Suprapubic skin (tissue), 3 donors: Measurements from ENCODE around the gene MAP2.

Source experiments
- CTCF ChIP-seq, 2 donors: fragments of 200-600 bp in 1 of 2; fragments of 450-650 bp in 1 of 2; sonication (generic) in 1 of 2; IDR thresholded peaks; one replicate each; pipeline ENCODE4 v1.5.1; 2016 to 2019; ENCODE audit warnings: antibody characterized with exemption in 2 of 2, mild to moderate bottlenecking in 1 of 2, moderate library complexity in 1 of 2
- POLR2A ChIP-seq, 2 donors: fragments of 450-650 bp; IDR thresholded peaks; one replicate each; pipeline ENCODE4 v1.6.1; 2017; ENCODE audit warnings: antibody characterized with exemption in 2 of 2, mild to moderate bottlenecking in 2 of 2, moderate library complexity in 2 of 2

- TF ChIP-seq CTCF (IDR thresholded peaks at IDR 0.05), result no peak
- TF ChIP-seq POLR2A (IDR thresholded peaks at IDR 0.05), result no peak
These were observed 87.8 kb downstream of the MAP2 start for GRCh38 chr2:209511637-209512036.
